ENCODE data around the gene NFKBIA. TPM values are rescaled to one million over a fixed set of nuclear protein-coding genes. Genes with fewer than 3 reads are reported as not detected.

Gene NFKBIA
- total and polyA plus RNA-seq, 2 of the 8 experiments (the other 6 are each of a cell fraction or from before 2014, with no cell fraction given): 25.9 to 49.7 TPM

GRCh38 chr14:35370969-35371368 lies 33.6 kb downstream of the NFKBIA start:
- H2BK20ac ChIP-seq (ENCODE audit: low read length): no peak overlapping the region
- 79% methylated on average over 5 of the region's 5 CpGs; no CpG with 5 or more reads in 1 of the 2 experiments for WGBS, 2 experiments (ENCODE audit: extremely low coverage in 1 of 2, insufficient coverage in 1 of 2, insufficient read length in 1 of 2, insufficient replicate concordance in 2 of 2, low coverage in 1 of 2, low lambda C conversion rate in 2 of 2, missing lambda C conversion rate in 1 of 2)
- TF ChIP-seq RBBP5 (IDR thresholded peaks at IDR 0.05; ENCODE audit: borderline replicate concordance, low read depth, low read length) (no peak), SP4 (IDR thresholded peaks at IDR 0.05; ENCODE audit: low read length) (no peak), SP2 (IDR thresholded peaks at IDR 0.05; ENCODE audit: low read length) (no peak), TAF7 (optimal IDR thresholded peaks at IDR 0.05; ENCODE audit: borderline replicate concordance, low read depth, low read length) (no peak), KDM1A (IDR thresholded peaks at IDR 0.05; ENCODE audit: borderline replicate concordance, low read length) (no peak), CHD1 (IDR thresholded peaks at IDR 0.05; ENCODE audit: low read depth, low read length) (no peak), E2F6 (IDR thresholded peaks at IDR 0.05) (no peak), POLR2AphosphoS5 (IDR thresholded peaks at IDR 0.05; ENCODE audit: low read depth, low read length) (no peak), CTBP2 (IDR thresholded peaks at IDR 0.05; ENCODE audit: borderline replicate concordance, insufficient read depth, insufficient read length, low read length) (no peak), RAD21 (IDR thresholded peaks at IDR 0.05 in 1 of 2, conservative IDR thresholded peaks at IDR 0.05 in 1 of 2; ENCODE audit: low read depth in 2 of 2, low read length in 2 of 2) (no peak), RFX5 (IDR thresholded peaks at IDR 0.05; ENCODE audit: borderline replicate concordance, low read depth, low read length) (no peak), FOSL1 (IDR thresholded peaks at IDR 0.05; ENCODE audit: insufficient read depth, low read depth, low read length) (no peak)

More at GRCh38 chr14:35370969-35371368, 33.6 kb downstream of the NFKBIA start:
- no peak overlapping the region for H2AK5ac ChIP-seq (ENCODE audit: low read depth, low read length)
- no peaks in the 10 kb centered on the region for H3K36me3 ChIP-seq (ENCODE audit: control insufficient read depth in 2 of 4, insufficient read depth in 4 of 4, low read length in 3 of 4)
- H4K8ac ChIP-seq (ENCODE audit: extremely low read depth, insufficient read depth, low read length): no peak overlapping the region
- no peak overlapping the region for H3K4ac ChIP-seq (replicated peaks; ENCODE audit: insufficient read length, low read depth, low read length)
- no peak overlapping the region for H2AFZ ChIP-seq (ENCODE audit: low read length)
- H2BK120ac ChIP-seq (replicated peaks; ENCODE audit: low read depth, low read length): no peak overlapping the region
- DNase-seq (ENCODE audit: low read depth in 1 of 2, low spot score in 2 of 2): no peak
- H3K4me1 ChIP-seq (replicated peaks in 1 of 4; ENCODE audit: control insufficient read depth in 3 of 4, insufficient read depth in 4 of 4, low read length in 3 of 4): peaks cover 0 to 18% (median 7%) of the 10 kb centered on the region in 4 experiments; a peak in 5 of 7 replicates
- H4K5ac ChIP-seq (ENCODE audit: insufficient read length, low read depth, low read length): no peak overlapping the region
- H2BK12ac ChIP-seq (ENCODE audit: low read depth, low read length): no peak overlapping the region
- no peak overlapping the region for H4K91ac ChIP-seq (replicated peaks; ENCODE audit: insufficient read length, low read length)
- POLR2A ChIA-PET (ENCODE audit: partially characterized antibody): interaction anchor here (1.2 to 1.8 kb wide), 2 partner anchors 17 to 34 kb away, joined by 4 to 7 read pairs; partner anchors contain the start of gene NFKBIA
- H3K23me2 ChIP-seq (ENCODE audit: low read depth, low read length): no peaks in the 10 kb centered on the region
- H3K9me3 ChIP-seq (ENCODE audit: insufficient read depth in 2 of 2, low read depth in 1 of 2, low read length in 1 of 2): no peaks in the 10 kb centered on the region
- no peaks in the 10 kb centered on the region for H4K20me1 ChIP-seq (replicated peaks in 1 of 2; ENCODE audit: control insufficient read depth in 1 of 2, insufficient read depth in 2 of 2, low read length in 2 of 2)
- H3K27ac ChIP-seq (ENCODE audit: low read depth, low read length): no peak overlapping the region
- no peak overlapping the region for H3K14ac ChIP-seq (ENCODE audit: insufficient read length)
- CTCF ChIA-PET (ENCODE audit: partially characterized antibody): interaction anchor here (0.6 to 1.2 kb wide), 5 partner anchors 33 to 451 kb away, joined by 3 to 5 read pairs (median 3); partner anchors contain the start of gene NFKBIA
- H3K18ac ChIP-seq (ENCODE audit: extremely low read depth, low read length): no peak overlapping the region
- H3K23ac ChIP-seq (ENCODE audit: insufficient read length): no peak overlapping the region
- H2BK15ac ChIP-seq (ENCODE audit: low read length): no peak overlapping the region
- H3K27me3 ChIP-seq (replicated peaks in 1 of 4; ENCODE audit: control insufficient read depth in 3 of 4, extremely low read depth in 1 of 4, insufficient read depth in 3 of 4, low read length in 3 of 4): no peaks in the 10 kb centered on the region
- H3K4me3 ChIP-seq (ENCODE audit: extremely low read depth in 1 of 4, insufficient read depth in 2 of 4, low read depth in 3 of 4, low read length in 4 of 4): no peak overlapping the region
- H3K9ac ChIP-seq (replicated peaks in 1 of 4; ENCODE audit: extremely low read depth in 1 of 4, low read depth in 3 of 4, low read length in 3 of 4): no peak overlapping the region
- H2BK5ac ChIP-seq (ENCODE audit: low read depth, low read length): no peak overlapping the region
- no peak for FAIRE-seq
- H3K79me1 ChIP-seq (ENCODE audit: low read depth, low read length): no peaks in the 10 kb centered on the region
- H3K4me2 ChIP-seq (ENCODE audit: insufficient read depth in 1 of 2, low read depth in 2 of 2, low read length in 2 of 2): no peak overlapping the region
- H3K56ac ChIP-seq (replicated peaks; ENCODE audit: insufficient read length, low read depth, low read length): no peak overlapping the region
- H3K79me2 ChIP-seq (ENCODE audit: control insufficient read depth in 1 of 2, insufficient read depth in 2 of 2, low read length in 2 of 2): no peaks in the 10 kb centered on the region

Measured in H1 (cell line).